Stimulated activated CD4-positive, alpha-beta T cell treated with anti-CD3 and anti-CD28 coated beads, Interleukin-4, amount 100 ng/mL, for 1 hour (primary cell): ENCODE data around the gene RTKN2.
"Not testable (repeated sequence)": the region's sequence is repeated elsewhere in the genome, so short reads cannot be mapped to it uniquely, and the experiment has no call there.

Experiments used
- DNase-seq: peaks from one replicate; pipeline ENCODE4 v3.0.0-alpha.2; 2020

RTKN2 gene

GRCh38 chr10:62259456-62259855 lies 9.2 kb downstream of the RTKN2 start:
- no peak for DNase-seq

DNA sequence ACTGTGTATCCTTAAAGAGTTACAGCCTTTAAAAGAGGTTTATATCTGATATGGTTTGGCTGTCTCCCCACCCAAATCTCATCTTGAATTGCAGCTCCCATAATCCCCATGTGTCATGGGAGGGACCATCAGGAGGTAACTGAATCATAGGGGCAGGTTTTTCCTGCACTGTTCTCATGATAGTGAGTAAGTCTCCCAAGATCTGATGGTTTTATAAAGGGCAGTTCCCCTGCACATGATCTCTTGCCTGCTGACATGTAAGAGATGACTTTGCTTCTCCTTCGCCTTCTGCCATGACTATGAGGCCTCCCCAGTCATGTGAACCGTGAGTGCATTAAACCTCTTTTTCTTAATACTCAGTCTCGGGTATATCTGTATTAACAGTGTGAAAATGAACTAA lies 9.7 kb downstream of the RTKN2 start:
- DNase-seq: no peak

DNA sequence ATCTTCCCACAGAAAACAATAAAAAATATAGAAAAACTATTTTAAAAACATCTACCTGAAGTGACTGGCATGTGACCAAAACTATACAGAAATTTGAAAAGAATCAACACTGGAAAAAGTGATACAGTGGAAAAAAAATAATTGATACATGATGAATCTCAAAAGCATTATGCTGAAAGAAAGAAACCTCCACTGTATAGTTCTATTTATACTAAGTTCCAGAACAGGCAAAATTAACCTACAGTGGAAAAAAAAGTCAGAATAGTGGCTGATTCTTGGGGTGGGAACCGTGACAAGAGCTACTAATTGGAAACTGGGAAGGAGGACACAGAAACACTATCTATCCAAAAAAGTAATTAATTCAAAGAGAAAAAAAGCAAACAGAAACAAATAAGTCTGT lies 14.9 kb downstream of the RTKN2 start:
- DNase-seq: no peak

GRCh38 chr10:62252051-62252450 lies 16.6 kb downstream of the RTKN2 start:
- no peak for DNase-seq

DNA sequence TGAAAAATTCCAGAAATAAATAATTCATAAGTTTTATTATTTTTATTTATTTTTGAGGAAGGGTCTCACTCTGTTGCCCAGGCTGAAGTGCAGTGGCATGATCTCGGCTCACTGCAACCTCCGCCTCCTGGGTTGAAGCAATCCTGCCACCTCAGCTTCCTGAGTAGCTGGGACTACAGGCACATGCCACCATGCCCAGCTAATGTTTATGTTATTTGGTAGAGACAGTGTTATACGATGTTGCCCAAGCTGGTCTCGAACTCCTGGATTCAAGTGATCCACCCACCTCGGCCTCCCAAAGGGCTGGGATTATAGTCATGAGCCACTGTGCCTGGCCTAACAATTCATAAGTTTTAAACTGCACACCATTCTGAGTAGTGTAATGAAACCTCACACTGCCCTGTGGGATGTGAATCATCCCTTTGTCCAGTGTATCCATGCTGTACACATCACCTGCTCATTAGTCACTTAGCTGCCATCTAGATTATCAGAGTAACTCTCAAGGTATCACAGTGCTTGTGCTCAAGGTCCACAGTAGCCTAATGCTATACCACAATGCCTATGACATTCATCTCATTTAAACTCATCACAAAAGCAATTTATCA lies 17.9 kb downstream of the RTKN2 start:
- DNase-seq: no peak

DNA sequence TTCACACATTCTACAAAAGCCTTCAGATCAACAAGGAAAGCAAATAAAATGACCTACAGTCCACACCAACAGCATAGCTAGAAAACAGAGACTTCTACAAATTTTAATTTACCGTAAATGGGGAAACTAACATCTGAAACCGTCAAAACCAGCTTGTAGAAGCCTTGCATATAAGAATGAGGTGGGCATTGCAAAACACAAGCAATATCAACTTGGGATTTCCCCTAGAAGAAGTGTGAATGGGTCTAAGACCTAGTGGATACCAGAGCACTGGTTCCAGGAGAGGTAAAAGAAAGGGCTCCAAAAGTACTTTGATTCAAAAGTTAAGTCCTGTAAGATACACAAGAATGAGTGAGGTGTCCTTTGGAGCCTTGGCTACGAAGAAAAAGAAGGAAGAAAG lies 18.7 kb downstream of the RTKN2 start:
- DNase-seq: no peak

DNA sequence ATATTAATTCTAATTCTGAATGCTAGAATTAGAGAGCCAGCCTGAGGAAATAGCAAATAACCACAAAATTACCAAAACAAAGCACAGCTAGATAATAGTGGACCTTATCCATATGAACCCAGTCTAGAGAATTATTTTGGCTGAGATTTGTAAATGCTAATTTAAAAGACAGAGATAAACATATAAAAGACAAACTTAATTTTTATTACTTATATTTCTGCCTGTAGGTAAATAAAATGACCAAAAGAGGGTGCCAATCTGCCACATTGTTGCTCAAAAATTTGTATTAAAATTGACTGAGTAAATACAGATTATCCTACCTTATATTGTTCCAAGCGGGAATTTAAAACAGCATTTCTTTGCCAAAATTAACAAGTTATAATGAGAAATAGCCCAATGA lies 20.2 kb downstream of the RTKN2 start:
- no peak for DNase-seq

- DNase-seq: no peak
Measured at GRCh38 chr10:62244785-62245467, 23.7 kb downstream of the RTKN2 start.

DNA sequence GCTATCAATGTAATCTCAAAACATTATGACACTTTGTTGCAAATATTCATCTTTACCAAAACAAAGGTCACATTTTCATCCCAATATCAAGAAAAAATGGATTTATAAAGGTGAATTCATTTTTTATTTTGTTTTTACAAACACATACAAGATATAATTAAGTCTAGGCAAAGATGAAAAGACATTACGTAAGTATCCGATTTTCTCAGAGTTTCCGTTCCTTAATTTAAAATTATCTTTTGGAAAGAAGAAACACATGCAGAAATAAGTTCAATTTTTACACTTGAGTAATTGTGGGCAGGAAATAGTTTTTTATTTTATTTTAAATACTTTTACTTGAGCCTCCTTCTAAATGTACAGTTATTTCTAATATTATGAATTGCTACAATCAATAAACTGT lies 24.6 kb downstream of the RTKN2 start:
- DNase-seq: no peak

DNA sequence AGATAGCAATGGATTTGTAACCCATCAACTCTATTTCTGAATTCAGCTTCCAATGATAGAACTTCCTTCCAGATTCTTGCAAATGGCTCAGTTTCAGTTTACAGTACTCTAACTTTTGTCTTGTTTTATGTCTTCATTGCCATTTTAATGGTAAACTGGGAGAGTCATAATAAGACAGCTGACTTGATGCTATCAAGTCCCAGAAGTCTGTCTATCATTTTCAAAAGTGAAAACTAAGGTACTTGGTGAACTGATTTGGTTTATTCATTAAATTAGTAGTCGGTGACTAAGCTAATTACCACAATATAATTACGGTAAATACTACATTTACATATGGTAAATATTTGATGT lies 25.0 kb downstream of the RTKN2 start:
- DNase-seq: no peak

GRCh38 chr10:62242965-62243646 lies 25.5 kb downstream of the RTKN2 start:
- not testable (repeated sequence) for DNase-seq

- not testable (repeated sequence) for DNase-seq
Measured at GRCh38 chr10:62241521-62241920, 27.1 kb downstream of the RTKN2 start.

- no peak for DNase-seq
Measured at GRCh38 chr10:62239994-62240393, 28.6 kb downstream of the RTKN2 start.

DNA sequence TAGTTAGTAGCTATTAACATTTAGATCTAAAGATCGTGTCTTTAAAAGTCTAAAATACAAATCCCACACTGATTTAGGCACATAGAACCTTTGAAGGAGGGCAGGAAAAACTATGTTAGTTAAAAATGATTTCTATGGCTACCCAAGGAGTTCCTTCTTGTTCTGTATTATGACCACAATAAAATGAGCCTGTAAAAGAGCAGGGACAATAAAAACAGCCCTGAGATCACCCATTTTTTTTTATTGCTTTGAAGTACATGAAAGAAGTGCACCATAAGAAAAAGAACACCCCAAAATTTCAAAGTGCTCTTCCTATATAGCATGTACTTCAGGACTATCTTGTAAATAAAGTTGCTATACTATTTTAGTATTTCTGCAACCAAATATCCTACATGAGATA lies 29.8 kb downstream of the RTKN2 start:
- DNase-seq: no peak

GRCh38 chr10:62237966-62238365 lies 30.7 kb downstream of the RTKN2 start:
- no peak for DNase-seq

DNA sequence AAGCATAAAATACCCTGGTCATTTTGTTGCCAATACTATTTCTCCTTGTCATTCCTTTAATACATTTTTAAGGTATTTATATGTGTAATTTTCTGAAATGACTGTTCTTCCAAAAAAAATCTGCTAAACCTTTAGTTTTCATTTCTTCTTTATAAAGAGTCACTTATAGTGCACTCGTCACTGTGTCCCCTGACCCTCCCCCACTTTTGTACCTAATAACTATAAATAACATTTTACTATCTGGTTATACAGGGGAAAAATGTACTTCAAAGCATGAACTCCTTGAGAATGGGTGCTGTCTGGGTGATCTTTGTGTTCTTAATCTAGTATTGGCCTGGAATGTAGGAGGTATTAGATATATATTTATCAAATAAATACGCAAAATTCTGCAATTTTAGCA lies 31.1 kb downstream of the RTKN2 start:
- DNase-seq: no peak

DNA sequence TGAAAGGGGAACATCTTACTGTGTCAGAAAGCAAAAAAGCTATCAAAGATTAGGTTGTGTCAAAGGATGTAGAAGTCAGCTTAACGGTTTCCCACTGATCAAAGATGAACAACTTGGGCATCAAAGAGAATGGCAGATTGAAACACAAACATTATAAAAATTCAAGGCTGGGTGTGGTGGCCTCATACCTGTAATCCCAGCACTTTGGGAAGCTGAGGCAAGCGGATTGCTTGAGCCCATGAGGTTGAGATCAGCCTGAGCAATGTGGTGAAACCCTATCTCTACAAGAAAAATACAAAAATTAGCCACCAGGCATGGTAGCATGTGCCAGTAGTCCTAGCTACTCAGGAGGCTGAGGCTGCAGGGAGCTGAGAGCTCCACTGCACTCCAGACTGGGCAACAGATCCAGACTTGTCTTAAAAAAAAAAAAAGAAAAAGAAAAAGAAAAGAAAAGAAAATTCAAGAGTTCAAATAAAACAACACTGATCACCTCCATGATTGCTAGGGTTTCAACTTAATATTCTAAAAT lies 34.5 kb downstream of the RTKN2 start:
- no peak for DNase-seq

GRCh38 chr10:62233356-62234076 lies 35.1 kb downstream of the RTKN2 start:
- DNase-seq: no peak

GRCh38 chr10:62231805-62232204 lies 36.8 kb downstream of the RTKN2 start:
- DNase-seq: no peak

DNA sequence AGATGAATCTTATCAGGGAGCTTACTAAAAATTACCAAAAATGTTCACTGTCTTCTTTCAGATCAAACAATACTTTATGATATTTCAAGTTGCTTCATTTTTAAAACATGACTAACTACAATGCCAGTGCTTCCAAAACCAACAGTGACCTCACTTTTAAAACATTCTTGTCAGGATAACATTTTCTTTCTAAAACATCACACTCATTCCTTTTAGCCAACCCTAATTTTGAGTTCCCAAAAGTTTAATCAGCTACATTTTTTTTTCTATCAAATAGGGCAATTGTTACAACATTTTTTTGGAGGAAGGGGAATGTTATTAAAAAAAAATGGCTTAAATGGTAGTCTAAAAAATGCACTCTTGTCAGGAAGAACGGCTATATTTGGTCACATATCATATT lies 37.3 kb downstream of the RTKN2 start:
- no peak for DNase-seq

- DNase-seq: no peak
Measured at GRCh38 chr10:62230344-62231121, 38.1 kb downstream of the RTKN2 start.

DNA sequence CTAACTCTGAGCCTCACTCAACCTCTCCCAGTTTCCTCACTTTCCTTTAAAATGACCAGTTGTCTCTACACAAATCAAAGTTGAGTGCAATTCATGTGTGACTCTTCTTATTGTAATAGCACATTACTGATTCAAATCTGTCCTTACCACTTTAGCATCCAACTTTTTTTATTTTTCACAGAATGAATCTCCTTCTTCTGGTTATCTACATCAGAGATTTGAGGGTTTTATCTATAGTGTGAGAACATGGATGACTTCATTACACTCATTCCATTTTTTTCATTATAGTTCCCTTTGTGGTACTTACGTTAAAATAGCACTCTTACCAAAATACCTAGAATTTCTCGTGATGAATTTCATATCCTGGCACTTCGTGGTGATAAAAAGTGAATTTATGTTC lies 43.3 kb downstream of the RTKN2 start:
- DNase-seq: no peak

DNA sequence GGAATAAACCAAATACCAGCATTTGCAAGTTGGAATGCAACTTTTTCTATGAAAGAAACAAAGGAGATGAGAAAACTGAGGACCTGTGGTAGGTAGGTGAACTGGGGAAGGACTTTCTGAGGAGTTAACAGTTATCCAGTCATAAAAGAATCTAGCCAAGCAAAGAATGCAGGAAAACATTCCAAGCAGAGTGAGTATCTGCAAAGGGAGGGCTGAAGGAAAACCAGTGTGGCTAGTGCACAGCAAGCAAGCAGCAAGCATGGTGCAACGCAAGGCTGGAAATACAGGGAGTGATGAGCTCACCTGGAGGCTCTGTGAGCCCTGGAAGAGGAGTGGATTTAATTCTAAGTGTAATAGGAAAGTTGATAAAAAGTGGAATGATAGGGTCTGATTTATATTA lies 44.0 kb downstream of the RTKN2 start:
- DNase-seq: no peak
